GM18909 (cell line): ENCODE results near the gene XRCC4.
"Not testable (repeated sequence)": the region's sequence is repeated elsewhere in the genome, so short reads cannot be mapped to it uniquely, and the experiment has no call there.

Source experiments
- ATAC-seq: cut with Tn5 transposase; IDR thresholded peaks from one replicate; pipeline ENCODE4 v1.9.1; 2021; ENCODE audit warnings: mild to moderate bottlenecking; ENCODE audit not compliant: unreplicated experiment, poor library complexity

Gene XRCC4

DNA sequence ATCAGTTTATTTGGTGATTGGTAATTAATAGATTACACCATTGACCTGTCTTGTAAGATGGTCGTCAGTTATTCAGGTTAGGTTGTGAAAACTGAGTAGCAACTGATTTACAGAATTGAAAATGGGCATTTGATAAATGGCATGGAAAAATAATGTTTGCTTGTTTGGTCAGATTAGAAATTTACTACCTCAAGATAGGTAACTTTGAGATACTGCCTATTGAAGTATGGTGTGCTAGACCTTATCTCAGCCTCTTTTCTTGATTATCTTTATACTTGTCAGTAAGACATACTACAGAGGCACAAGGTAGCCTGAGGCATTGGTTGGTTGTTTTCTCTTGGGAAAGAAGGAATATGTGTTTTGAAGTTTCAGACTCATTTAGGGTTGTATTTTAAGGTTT lies 174.5 kb downstream of the XRCC4 start:
- no peak for ATAC-seq

DNA sequence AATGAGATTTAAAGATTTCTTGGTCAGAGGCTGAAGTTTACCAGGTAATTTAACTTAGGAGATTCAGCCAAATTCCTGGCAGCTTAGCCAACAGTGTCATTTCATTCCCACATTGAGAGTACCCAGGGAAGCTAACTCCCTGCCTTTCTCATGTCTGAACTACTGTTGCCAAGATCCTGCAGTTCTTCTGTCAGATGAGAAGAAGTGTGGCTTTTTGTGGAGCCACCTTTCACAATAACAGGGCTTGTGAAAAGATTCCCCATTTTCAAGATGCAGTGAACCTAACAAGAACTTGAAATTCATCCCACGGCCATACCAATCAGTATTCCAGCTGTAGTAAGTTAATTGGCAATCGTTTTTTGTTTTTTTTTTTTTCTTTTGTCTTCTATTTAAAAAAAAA lies 176.4 kb downstream of the XRCC4 start:
- no peak for ATAC-seq

DNA sequence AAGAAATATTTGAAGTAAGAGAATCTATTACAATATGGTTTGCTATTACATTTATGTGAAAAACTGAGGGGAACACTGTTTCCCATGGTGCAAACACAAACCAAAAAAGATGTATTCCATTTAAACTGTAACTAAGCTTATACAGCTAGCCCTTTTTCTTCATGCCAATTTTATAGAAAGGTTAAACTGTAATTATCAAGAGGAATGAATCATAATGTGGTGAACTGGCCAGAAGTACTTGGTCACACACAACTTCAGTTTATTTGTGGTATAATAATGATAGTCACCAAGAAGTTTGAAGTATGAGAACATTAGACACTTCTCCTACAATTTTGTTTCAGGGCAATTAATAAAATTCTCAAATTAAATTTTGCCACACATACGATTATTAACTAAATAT lies 177.9 kb downstream of the XRCC4 start:
- ATAC-seq = no peak

DNA sequence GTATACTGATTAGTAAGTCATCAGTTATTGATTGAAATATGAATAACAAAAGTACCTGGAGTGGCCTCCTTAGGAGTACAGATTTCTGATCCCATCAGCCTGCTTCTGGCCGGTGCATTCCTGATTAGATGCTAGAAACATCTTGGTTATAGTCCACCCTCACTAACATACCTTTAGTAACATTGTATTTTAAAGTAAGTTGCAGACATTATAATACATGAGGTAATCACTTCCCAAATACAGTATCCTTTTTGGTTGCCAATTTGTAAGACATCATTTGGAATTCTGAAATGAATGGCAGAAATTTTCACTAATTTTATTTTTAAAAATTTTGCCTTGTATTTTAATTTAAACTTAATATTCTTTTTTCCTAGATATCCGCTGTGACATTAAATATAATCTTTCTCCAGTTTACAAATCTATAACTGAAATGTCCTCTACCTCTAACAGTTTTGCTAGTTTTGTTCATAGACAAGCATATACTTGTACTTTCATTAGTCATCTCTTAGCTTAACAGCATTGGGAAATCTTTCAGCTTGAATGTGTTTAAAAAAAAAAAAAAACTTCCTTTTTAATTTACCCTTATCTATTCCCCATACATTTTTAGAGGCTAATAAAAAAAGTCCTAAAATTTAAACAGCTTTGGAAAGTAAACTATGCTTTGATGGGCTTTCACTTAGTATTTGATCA lies 178.9 kb downstream of the XRCC4 start:
- no peak for ATAC-seq

DNA sequence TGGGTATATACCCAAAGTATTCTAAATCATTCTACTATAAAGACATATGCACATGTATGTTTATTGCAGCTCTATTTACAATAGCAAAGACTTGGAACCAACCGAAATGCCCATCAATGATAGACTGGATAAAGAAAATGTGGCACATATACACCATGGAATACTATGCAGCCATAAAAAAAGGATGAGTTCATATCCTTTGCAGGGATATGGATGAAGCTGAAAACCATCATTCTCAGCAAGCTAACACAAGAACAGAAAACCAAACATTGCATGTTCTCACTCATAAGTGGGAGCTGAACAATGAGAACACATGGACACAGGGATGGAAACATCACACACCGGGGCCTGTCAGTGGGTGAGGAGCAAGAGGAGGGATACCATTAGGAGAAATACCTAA lies 180.3 kb downstream of the XRCC4 start:
- ATAC-seq = not testable (repeated sequence)

DNA sequence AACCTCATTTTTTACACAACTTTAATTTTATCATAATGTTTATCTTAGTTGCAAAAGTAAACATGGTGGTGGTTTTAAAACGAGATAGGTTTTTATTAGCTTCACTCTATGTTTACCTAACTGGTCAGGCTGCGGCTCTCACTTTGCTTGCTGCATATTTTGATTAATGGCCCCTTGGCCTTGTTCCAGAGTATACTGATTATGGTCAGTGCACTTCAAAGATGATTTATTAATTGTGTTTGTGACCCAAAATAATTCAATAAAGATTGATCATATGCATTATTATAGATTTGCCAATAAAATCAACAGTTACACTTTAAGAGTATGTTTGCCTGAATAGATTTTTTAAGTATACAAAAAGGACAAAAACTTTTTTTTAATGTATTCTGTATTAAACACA lies 188.0 kb downstream of the XRCC4 start:
- no peak for ATAC-seq

DNA sequence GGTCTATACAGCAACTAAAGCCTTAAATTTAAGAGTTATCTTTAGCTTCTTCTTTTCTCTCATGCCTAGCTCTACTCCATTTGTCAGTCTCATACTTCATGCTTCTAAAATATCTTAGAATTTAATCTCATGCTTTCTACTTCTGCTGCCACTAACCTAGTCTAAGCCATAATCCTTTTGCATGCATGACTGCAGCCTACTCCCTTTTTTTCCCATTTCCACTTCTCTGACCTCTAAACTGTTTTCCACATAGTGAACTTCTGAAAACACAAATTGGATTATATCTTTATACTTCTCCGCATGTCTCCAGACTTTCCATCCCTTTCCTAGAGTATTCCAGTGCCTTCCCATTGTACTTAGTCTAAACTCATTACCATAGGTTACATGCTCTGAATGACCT lies 193.0 kb downstream of the XRCC4 start:
- ATAC-seq = no peak

DNA sequence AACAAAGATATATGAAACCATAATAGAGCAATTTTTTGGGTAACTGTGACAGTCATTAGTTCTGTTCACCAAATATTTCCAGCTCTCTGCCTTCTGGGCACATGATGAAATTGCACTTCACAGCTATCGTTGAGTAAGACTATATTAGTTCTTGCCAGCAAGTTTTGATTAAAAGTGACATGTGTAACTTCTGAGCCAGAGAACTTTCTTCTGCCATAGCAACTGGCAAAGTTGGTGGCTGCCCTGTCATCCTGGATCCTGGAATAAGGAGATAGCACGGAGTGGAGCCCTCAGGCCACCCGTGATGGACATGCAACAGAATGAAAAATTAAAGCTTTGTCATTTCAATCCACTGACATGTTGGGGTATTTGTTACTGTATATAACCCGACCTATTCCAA lies 199.8 kb downstream of the XRCC4 start:
- ATAC-seq = no peak

DNA sequence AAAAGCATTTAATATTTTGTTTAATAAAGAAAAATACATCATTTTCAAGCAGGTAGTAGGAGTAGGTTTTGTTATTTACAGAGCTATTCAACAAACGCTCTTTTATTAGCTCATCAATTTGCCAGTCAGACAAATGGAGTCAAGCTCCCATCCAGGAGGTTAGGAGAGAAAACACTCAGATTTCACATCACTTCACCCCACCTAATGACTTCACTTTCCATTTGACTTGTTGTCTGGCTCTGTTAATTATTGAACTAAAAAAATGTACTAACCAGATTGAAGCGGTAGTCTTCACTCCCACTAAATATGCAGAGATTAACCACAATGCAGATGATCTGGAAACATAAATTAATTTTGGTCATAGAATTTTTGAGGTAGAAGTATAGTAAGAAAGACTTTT lies 200.6 kb downstream of the XRCC4 start:
- peak; percentile 86 for ATAC-seq

DNA sequence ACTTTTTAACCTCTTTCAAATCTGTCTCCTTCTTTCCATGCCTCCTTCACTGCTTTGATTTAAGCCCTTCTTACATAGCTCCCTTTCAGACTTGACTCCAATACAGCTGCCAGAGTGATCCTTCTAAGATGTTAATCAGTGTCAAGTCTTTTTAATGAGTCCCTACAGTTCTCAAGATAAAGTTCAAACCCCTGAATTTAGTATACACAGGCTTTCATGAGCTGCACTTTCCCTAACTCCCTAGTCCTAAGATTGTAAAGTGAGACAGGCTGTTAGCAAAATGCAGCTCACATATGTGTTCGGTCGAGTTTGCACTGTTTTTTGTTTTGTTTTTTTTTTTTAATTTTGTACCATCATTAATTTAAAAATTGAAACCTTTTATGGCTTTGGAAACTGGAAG lies 203.8 kb downstream of the XRCC4 start:
- ATAC-seq = no peak

DNA sequence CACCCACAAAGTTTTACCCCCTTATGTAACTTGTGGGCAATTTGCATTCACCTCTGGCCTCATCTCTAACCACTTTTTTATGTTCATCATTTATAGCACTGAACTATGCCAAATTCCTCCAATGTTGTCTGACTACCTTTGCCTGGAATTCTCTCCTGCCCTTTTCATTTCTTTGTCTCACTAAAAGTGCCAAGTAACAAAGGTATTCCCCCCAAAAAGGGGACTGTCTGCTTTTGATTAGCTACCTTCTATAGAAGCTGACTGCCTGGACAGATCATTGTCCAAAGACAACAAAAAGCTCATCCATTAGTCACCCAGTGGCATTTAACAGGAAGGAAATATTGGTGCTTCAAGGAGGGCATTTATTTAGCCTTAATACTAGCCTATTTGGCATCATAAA lies 204.3 kb downstream of the XRCC4 start:
- no peak for ATAC-seq

DNA sequence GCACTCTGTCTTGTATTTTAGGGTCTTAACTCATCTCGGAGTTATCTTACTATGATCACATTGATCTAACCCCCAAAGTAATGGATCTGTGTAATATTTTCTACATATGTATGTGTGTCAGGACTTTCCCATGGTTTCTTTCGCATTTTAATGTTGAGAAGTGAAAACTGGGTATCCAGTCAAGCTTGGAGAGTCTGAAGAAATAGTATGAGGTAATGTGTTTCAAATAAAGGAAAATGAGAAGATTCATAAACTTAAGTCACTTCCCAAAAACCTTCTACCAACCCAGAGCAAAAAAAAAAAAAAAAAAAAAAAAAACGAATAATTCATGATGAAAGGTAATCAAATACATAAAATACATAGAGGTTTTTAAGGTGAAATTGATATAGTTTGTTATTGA lies 206.4 kb downstream of the XRCC4 start:
- ATAC-seq = no peak

DNA sequence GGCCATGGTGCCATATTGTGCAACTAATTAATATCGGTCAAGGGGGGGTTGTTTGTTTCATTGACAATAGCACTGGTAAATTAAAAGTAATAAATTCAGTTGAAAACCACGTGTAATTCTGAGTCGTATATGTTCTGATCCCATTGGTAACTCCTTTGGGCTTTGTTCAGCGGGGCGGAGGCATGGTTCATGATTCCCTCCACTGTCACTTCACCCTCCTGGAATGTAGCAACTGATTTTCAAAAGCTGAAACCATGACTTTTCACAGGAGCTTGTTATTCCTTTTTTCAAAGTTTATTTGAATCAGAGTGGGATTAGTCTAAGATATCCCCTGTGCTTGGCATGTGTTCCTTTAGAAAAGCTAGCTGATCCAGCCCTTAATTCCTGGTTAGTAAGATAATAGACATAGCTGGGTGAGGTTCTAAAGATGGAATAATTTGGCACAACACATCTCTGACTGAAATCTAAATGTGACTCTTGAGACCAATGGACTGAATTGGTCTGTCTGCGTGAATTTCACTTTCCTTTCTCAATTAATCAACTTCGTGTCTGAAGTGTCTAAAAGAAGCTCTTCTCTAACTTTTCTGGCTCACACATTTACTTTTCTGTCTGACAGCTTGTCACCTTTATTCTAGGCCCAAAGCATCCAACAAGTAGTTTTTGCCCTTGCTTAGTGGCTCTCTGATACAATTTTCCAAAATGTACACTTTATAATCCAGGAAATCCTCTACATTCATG lies 208.5 kb downstream of the XRCC4 start:
- ATAC-seq = no peak

DNA sequence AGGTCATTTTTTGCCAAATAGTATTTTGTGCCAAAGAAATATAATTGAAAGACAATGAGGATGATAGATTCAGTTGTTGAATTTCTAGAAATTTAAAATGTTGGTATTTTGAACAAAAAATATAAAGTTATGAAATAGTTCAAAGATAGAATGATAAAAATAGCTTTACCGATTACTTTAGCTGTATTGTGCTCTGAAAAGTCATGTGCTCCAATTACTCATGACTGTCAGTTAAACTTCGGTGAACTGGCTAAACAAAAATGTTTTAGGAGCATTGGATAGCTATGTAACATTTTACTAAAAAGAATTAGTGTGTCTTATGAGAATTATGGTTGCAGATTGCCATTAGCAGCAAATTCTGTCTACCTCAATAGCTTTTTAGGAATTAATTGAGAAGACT lies 216.9 kb downstream of the XRCC4 start:
- no peak for ATAC-seq

DNA sequence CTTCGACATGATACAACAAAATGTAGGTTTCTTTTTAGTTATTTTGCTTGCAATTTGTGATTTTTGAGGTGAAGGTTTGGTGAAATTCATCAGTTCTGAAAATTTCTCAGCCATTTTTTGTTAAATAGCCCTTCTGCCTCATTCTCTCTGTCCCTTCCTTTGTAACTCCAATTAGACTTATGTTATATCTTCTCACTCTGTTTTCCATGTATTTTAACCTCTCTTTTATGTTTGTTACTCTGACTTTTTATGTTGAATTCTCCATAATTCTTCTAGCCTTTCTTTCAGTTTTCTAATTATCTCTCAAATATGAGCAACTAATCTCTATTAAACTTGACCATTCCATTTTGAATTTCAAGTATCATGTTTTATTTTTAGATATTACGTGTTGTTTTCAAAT lies 222.0 kb downstream of the XRCC4 start:
- no peak for ATAC-seq

DNA sequence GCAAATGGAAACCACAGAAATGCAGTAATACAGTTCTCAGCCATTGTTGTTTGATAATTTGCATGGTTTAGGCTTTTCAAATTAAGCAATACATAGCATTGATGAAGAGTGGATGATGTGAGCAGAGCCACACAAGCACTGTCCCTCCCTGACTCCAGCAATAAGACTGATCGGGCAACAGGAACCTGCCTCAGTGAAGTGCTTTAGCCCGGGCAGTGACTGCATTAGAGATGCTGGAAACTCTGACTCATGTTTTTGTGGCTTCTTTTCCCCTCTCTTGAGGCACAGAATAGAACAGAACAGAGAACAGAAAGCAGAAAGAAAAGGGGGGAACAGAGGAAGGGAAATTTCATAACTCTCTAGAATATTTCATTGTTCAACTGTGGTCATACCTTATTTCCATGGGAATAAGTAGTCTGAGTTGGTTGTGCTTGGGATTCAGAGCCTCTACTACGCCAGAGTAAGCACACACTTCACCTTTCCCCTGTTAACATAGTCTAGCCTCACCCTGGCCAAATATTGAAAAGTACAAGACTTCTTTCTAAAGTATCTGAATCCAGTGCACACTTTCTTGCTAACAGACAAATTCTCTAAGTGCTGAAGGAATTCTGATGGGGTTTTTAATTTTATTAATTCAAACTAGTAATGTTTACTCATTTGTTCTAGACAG lies 229.4 kb downstream of the XRCC4 start:
- ATAC-seq = peak; percentile 99

DNA sequence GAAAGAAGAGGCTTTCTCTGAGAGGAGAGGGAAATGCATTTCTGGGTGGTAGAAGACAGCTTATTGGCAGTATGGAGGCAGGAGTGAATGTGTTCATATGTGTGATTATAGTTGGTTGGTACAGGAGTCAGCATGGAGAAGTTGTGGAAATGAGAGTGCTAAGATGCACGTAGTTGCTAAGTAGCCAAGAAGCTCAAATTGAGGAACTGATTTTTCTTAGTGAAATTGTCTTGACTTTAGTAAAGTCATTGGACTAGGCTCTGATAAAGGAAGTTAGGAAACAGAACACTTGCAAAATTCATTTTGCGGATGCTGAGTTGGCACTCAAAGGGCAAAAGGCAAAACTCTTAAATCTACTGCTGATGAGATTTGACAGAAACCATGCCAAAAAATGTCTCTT lies 235.3 kb downstream of the XRCC4 start:
- no peak for ATAC-seq

DNA sequence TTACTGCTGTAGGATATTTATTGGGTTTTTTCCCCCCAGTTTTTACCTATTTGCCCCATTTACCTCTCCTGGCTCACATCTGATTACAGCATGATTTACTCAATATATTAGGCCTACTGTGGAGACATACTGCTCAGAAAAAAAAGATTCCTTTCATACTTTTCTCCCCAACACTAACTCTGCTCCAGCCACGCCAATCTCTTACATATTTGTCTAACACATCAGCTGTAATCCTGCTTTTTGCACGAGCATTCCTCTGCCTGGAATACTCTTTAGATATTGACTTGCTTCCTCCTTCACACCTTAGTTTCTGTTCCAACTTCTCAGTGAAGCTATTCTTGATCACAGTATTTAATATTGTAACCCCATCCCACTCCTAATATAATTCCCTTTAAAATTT lies 236.1 kb downstream of the XRCC4 start:
- ATAC-seq = no peak

DNA sequence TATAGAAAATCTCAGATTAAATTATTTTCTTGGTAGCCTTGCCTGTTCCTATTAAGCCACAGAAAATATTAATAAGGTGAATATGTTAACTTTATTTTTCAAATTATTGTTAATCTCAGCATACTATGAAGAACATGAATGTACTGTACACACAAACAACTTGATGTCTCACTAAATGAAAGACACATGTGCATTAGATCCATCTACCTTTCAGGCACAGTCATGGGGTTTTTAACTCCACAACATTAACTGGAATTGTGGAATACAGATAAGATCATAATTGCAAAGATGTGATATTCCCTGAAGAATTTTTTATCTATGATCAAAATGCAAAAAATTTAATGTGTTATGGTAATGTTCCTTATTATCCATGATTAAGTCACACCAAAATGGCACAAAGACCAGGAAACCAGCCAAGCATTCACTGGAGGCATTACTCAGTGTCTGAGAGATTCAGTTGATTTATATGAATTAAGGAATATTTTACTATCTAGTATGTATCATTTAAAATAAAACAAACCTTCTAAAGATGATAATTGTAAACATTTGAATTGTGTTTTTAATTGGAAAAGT lies 244.2 kb downstream of the XRCC4 start:
- ATAC-seq = no peak

DNA sequence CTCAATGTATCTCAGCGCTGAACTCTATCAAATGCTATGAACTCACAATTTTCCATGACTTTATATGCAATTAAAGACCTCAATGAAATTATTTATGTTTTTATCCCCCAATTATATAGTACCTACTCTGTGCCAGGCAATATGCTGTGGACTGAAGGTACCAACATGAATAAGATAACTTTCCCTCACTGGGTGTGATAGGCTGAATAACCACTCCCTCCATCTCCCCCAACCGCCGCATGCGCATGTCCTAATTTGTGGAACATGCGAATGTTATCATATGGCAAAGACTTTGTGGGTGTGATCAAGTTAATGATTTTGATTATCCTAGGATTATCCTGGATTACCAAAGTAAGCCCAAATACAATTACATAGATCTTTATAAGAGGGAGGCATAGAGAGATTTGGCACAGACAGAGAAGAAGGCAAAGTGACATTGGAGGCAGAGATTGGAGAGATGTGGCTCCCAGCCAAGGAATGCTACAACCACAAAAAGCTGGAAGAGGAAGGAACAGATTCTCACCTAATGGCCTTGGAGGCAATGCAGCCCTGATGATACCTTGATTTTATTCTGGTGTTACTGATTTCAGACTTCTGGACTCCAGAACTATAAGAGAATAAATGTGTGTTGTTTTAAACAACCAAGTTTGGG lies 245.1 kb downstream of the XRCC4 start:
- no peak for ATAC-seq
